ENCODE results near the gene ALLC.

GRCh38 chr2:3741867-3742602, 84.0 kb downstream of the ALLC start:
- TF ChIP-seq, protein P1, sequence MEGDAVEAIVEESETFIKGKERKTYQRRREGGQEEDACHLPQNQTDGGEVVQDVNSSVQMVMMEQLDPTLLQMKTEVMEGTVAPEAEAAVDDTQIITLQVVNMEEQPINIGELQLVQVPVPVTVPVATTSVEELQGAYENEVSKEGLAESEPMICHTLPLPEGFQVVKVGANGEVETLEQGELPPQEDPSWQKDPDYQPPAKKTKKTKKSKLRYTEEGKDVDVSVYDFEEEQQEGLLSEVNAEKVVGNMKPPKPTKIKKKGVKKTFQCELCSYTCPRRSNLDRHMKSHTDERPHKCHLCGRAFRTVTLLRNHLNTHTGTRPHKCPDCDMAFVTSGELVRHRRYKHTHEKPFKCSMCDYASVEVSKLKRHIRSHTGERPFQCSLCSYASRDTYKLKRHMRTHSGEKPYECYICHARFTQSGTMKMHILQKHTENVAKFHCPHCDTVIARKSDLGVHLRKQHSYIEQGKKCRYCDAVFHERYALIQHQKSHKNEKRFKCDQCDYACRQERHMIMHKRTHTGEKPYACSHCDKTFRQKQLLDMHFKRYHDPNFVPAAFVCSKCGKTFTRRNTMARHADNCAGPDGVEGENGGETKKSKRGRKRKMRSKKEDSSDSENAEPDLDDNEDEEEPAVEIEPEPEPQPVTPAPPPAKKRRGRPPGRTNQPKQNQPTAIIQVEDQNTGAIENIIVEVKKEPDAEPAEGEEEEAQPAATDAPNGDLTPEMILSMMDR (conservative IDR thresholded peaks at IDR 0.05; ENCODE audit: low read length), result no peak
- TF ChIP-seq EZH2phosphoT487 (IDR thresholded peaks at IDR 0.05; ENCODE audit: borderline replicate concordance), result no peak

Data from Loucy (cell line).